GM21423 (cell line): ENCODE measurements around the gene FAM193B.
A peak's percentile ranks its signal among the peaks of the same experiment; 100 is the strongest.
"Not testable (repeated sequence)": the region's sequence is repeated elsewhere in the genome, so short reads cannot be mapped to it uniquely, and the experiment has no call there.

Experiments used
- ATAC-seq: cut with Tn5 transposase; IDR thresholded peaks from one replicate; pipeline ENCODE4 v1.9.1; 2021; ENCODE audit warnings: mild to moderate bottlenecking, moderate library complexity; ENCODE audit not compliant: unreplicated experiment

Gene FAM193B

DNA sequence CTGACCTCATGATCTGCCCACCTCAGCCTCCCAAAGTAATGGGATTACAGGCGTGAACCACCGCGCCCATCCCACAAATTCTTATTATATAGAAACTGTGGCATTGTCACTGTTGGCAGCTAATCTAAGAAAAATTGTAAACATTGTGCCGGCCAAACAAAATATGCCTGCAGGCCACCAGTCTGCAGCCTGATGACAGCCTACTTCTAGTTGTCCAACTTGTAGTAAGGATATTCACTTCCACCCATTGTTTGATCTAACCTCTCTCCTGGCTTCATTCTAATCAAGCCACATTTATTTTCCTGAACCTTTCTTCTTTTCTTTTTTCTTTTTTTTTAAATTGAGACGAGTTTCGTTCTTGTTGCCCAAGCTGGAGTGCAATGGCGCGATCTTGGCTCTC, 24.0 kb upstream of the FAM193B start:
- ATAC-seq = no peak

DNA sequence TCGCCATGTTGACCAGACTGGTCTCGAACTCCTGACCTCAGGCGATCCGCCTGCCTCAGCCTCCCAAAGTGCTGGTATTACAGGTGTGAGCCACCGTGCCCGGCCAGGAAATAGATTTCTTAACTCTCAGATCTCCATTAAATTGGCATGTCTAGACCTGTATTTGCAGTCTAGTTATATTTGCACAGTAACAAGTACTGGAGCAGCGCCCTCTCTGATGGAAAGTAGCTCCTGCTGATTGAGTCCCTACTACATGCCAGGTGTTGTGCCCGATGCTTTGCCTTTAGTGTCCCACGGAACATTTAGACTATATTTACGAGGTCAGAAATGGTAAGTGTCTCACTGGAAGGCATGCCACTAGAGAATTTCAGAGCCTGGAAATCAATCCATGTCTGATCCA, 21.8 kb upstream of the FAM193B start:
- ATAC-seq = no peak

DNA sequence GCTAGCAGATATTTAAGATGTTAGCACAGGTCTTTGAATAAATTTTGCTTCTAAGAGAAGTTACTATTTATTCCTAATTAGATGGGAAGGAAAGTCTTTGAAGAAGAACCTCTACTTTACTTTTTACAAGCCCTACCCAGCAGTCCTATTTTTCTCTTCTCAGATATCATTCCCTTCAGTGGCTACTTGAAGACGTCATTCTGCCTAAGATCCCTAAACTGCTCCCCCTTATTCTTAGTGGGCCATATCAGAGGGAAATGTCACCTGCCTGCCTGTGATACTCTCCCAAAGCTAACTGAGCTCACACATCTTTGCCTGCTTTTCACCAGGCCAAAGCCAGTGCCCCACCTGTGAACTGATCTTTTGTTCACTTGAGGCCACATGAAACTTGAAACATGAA, 21.1 kb upstream of the FAM193B start:
- ATAC-seq = no peak

DNA sequence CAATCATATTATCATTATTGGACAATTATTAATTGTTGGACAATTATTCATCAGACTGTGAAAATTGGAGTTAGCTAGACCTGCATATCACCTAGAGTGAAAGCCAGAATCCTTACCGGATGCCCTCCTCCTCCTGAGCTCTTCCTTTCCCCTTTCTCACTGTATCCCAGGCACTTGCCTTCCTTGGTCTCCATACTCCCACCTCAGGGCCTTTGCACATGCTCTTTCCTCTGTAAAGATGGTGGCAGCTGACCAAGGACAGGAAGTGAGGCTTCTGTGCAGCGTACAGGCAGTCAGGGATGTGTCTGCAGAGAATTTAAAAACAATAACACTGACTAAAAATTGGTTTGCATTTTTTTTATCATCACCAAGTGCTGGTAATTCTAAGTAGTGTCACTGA, 15.5 kb upstream of the FAM193B start:
- no peak for ATAC-seq

DNA sequence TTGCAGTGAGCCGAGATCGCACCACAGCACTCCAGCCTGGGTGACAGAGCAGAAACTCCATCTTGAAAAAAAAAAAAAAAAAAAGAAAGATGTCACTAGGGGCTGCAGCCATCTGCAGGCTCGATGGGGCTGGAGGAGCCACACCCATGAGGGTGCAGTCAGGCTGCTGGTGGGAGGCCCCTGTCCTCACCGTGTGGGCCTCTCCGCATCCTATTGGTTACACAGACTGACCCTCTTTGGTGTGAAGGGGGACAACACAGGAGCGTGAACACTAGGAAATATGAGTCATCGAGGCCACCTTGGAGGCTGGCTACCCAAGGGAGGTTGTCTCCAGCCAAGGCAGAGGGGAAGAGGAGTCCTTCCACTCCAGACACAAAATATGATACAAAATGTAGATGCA, 14.0 kb upstream of the FAM193B start:
- ATAC-seq = no peak

DNA sequence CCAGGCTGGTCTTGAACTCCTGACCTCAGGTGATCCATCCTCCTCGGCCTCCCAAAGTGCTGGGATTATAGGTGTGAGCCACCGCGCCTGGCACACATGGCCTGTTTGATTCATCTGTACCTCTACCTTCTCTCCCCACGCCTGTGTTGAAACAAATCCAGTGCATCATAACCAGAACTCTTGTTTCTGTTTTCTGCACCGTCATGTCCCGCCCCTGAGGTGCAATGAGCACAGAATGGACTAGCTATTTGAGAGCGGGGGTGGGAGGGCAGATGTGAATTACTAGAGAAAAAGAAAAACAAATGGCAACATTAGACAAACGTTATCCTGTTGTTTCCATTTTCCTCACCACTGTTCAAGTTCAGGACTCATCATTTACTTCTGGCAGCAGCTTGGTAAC, 10.7 kb upstream of the FAM193B start:
- ATAC-seq = no peak

DNA sequence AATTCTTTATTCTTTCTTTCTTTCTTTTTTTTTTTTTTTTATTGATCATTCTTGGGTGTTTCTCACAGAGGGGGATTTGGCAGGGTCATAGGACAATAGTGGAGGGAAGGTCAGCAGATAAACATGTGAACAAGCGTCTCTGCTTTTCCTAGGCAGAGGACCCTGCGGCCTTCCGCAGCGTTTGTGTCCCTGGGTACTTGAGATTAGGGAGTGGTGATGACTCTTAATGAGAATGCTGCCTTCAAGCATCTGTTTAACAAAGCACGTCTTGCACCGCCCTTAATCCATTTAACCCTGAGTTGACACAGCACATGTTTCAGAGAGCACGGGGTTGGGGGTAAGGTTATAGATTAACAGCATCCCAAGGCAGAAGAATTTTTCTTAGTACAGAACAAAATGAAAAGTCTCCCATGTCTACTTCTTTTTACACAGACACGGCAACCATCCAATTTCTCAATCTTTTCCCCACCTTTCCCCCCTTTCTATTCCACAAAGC, 5.1 kb upstream of the FAM193B start:
- not testable (repeated sequence) for ATAC-seq

DNA sequence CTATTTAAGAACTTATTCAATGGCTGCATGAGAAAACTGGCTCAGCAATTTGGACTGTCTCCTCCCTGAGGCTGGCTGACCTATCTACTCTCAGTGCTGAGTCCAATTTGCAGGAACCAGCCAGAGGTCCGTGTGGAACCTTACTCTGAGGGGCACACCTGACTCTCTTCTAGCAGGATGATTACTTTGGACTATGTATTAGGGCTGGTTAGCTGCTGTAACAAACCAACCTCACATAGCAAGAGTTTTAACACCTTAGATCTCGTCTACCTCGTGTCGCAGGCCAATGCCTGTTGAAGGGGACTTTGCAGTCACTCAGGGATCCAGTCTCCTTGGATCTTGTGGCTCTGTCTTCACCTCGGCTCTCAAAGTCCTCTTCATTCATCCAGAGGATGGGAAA, 3.4 kb upstream of the FAM193B start:
- no peak for ATAC-seq

DNA sequence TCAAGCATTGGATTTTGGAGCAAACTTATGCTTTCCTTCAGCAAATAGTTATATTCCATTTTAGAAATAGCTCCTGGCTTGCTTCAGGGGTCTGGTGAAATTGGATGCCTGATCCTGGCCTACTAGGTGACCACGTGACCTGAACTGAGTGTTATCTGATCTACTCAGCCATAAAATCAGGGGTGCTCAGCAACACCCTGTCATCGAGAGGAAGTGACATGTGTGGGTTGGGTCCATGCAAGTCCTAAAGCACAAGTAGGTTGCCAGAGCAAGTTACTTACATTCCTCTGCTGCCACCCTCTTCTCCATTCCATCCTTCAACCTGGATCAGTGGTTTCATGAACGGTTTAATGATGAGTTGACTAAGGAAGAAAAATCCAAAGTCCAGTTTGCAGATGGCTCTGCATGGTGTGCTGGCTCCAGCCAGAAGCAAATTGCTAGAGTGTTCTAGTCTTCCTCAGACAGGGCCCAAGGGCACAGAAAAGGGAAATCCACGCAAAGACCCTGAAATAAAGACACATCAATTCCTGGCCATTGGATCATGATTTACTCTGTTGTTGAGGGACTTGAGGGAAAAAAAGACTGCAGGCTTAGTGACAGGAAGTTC, 2.8 kb upstream of the FAM193B start:
- no peak for ATAC-seq

DNA sequence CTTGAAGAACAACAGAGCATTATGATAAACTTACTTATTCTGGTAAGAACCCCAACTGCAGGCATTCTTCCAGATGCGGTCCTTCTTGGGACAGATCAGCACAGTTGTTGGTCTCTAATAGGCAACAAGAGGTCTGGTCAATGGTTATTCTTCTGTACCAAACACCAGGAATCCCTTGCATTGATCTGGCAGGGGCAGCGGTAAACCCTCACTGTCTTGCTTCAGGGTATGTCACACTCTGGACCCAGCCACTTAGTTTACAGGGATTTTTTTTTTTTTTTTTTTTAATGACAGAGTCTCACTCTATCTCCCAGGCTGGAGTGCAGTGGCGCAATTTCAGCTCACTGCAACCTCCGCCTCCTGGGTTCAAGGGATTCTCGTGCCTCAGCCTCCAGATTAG, 1.3 kb upstream of the FAM193B start:
- no peak for ATAC-seq

DNA sequence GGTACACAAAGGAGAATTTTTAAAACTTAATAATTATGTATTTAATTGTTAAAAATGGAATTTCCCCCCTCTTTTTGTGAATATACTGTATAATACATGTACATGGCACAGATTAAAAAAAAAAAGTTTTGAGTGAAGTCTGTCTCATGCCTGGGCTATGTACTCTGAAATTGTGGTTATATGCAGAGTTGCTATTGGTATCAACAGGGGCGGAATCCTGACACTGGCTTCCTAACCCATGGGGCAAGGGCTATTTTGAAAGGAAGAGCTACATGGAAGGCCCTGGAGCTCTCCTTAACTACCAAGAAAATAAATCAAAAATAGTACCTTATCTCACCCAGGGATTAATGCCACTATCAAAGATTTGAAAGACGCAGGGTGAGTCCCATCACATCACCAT, 865 bp upstream of the FAM193B start:
- ATAC-seq = no peak

DNA sequence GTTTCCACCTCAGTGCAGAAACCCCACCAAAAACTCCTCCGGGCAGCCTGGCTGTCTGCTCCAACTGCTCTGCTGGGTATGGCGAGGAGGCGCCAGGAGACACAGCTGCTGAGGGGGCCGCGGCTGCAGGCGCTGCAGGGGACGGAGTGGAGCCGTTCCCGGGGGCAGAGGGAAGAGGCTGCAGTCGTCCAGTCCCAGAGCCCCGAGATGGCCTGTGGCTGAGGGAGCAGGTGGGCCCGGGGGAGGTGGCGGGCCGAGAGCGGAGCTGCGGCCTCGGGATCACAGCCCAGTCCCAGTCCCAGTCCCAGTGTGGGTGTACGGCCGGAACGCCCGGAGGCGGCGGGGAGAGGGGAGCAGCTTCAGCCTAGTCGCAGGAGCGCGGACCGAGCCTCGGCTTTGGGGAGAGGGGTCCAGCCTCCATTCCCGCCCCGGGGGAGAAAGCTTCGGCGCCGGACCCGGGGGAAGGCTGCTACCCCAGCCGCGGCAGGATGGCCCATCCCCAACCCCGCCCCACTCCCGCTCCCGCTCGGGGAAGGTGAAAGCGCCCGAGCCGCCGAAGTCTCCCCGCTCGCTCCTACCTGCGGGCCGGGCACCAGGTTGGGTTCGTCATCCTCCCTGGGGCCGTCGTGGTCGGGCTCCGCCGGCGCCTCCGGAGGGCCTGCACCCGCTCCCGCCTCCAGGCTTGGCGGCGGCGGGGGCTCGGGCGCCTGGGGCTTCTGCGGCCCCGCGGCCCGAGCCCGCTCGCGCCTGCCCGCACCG, 513 bp downstream of the FAM193B start:
- ATAC-seq = peak; percentile 33

DNA sequence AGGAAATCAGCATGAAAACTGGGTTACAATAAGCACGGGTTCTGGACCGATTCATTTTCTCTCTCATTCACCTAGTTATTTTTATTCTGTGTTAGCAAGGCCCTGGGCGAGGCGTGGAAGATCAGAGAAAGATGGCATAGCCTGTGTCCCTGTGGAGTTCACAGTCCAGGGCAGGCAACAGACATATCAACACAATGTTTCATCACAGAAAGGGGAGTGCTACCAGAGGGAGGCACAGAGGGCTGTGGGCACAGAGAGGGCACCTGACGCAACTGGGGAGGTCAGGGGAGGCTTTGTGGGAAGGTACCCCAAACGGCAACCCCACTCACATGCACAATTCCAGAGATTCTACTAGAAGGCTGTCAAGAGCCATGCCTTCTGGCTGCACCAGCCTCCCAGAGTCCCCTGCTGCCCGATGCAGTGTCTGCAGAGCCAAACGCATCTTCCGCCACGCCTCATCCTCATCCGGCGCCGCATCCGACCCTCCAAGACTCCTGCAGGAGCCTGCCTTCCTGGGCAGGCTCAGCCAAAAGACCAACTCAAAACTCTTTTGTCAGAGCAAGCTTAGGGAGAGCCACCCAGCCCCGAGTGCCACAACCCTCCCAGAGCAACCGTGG, 1.4 kb downstream of the FAM193B start:
- ATAC-seq = no peak

DNA sequence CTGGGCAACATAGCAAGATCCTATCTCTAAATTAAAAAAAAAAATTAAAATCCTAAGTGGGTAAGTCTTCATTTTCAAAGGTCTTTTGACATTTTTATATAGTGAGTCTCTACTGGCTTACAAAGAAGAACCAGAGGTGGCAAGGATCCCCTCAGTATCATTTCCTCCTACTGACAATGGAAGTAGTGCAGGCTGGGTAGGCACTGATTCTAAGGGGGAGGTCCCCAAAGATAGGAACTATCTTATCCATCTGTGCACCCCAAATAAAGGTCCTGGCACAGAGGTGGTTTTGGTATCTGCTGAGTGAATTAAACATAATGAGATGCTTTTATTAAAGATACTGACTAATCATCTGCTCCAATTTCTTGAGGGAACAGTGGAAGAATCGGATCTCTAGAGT, 4.2 kb downstream of the FAM193B start:
- no peak for ATAC-seq

DNA sequence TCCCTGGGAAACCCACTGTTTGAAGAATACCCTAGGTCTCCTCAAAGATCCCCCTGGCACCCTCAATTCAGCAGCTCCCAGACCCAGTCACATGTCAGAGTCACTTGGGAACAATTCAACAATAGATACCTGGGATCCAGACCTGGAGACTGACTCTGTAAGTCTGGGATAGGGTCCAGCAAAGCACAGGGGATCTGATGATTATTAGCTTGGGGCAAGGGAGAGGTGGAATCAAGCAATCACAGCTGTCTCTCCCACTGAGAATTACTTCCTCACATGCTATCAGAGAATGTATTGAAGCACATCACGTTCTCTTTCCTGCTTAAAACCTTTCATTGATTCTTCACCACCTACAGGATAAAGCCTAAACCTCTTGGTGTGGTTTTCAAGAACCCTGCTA, 5.9 kb downstream of the FAM193B start:
- no peak for ATAC-seq

DNA sequence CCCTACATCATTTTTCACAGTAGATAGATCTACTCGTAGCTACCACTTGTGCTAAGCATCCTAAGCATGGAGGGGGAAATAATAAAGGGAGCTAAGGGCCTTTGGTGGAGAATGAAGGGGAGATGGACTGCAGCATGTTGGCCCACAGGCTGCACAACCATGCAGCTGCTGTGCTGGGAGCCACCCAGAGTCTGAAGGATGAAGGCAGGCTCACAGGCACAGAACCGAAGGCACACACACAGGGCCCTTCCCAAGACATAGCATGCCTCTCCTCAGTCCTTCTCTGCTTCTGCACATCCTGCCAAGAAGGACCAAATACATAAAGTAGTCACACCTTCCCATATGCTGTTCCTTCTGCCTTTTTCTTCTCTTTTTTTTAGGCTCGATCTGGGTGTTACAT, 6.6 kb downstream of the FAM193B start:
- no peak for ATAC-seq

DNA sequence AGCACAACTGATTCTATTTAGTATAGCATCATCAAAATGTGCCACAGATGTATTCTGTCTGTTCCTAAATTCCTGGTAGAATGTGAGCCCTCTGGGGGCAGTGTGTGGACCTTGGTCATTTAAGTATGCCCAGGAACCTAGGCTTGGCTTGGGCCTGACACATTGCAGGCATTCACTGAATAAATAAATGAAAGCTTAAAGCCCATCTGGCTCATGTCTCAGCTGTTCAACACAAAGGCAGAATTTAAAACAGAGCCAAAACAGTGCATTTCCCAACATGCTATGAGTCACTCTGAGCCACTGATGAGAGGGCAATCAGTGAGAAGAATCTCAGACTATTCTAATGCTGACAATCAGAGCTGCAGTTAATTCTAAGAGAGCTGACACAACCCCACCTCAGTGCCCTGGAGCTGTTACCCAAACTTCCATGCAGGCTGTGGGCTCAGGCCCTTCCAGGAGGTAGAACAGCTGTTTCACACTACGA, 8.1 kb downstream of the FAM193B start:
- no peak for ATAC-seq

DNA sequence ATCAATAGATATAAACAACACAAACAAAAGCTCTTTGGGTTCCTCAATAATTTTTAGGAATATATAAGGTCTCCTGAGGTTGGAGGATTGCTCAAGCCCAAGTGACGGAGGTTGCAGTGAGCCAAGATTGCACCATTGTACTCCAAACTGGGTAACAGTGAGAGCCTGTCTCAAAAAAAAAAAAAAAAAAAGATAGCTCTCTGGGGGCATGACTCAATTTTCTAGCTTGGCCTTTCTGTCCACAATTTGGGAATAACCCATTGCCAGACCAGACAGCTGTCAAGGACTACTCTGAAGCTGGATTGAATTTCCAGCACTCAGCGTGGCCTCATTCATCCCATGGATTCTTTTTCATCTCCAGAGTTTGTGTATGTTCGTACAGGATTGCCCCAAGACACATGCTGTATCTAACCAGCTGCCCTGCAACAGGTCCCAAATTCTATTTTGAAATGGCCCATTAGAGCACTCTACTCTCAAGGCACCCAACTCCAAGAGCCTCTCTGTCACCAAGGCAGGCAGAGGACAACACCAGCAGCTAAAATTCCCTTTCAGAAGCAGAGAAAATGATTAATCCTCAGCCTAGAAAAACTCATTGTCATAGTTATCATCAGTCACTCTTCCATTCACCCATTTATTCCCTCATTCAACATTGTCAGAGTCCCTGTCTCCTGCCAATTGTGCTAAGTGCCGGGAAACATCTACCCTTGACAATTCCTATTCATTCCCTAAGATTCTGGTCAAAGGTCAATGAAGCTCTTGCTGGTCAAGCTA, 8.7 kb downstream of the FAM193B start:
- ATAC-seq = no peak

DNA sequence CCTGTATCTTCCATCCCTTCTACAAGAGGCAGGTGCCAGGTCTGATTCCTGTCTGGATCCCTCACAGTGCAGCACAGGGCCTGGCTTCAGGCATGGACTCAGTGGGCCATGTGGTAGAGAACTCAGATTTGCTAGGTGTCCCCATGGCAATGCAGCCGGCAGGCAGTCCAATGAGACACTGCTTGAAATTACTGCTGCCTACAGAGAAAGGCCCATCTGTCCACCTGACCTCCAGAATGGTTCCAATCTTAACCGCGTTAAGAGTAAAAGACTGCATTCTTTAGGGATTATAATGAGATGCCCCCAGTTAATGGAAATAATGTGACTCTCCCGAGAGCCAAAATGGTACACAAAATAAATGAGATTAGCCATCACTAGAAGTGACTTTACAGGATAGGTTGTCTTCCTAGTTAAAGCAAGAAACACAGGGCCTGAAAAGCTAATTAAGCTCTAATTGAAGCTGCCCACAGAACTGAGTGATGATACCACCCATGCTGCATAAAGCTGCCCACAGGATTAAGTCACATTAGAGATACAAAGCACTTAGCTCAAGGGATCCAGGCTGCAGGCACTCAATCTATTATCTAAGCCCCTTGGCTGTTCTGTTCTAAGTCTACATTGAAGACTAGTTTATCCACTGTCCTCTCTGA, 11.4 kb downstream of the FAM193B start:
- no peak for ATAC-seq

DNA sequence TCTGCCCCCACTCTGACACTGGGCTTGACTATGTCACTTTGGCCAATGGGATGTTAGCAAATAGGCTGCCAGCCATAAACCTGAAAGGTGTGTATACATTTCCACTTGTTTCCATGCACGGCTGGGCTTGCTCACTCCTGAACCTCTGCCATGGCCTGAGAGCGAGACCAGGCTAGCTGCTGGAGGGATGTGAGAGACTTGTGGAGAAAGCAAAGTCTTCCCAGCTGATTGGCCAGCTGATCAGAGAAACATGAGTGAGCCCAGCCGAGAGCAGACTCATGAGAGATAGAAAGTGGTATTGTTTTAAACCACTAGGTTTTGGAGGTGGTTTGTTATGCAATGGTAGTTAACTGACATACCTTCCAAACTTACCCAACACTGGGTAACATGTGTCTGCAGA, 13.9 kb downstream of the FAM193B start:
- no peak for ATAC-seq

DNA sequence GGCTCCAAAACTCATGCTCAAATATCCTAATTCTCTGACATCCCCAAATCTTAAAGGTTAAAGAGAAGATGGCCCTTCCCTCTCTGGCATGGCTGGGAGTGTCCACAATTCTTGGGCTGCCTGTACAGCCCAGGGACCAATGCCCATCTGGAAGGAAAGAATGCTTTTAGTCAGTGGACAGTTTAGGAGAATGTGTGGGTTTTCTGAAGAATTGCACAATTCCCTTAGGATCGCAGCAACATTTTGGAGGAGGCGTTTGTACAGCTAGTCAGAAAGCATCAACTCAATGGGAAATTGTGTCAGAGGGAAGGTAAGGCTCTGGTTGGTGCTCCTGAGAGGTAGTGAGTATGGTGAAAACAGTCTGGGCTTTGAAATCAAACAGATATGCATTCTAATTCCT, 15.0 kb downstream of the FAM193B start:
- no peak for ATAC-seq
